Measurements from ENCODE around the gene PSTPIP1. TPM values are rescaled to one million over a fixed set of nuclear protein-coding genes. Genes with fewer than 3 reads are reported as not detected.

PSTPIP1 gene
- total and polyA plus RNA-seq, 9 of the 15 experiments (the other 6 are each of a cell fraction or from before 2014, with no cell fraction given), result not detected

GRCh38 chr15:76988867-76989780, 5.8 kb upstream of the PSTPIP1 start:
- ATAC-seq (no peak; the same call in none of the 3 replicates), DNase-seq (ENCODE audit: extremely low read depth in 1 of 4, low spot score in 3 of 4) (peak in 1 of 4 experiments; percentile 6), FAIRE-seq (peak; percentile 75)
- peak overlapping the region; percentile 79 for H2AFZ ChIP-seq (ENCODE audit: low read depth, low read length)
- H4K20me1 ChIP-seq (replicated peaks; ENCODE audit: control insufficient read depth, insufficient read depth, low read length), result no peaks in the 10 kb centered on the region
- H3K79me2 ChIP-seq (ENCODE audit: control insufficient read depth, insufficient read depth, low read length), result no peaks in the 10 kb centered on the region
- no peak overlapping the region for H3K27ac ChIP-seq (ENCODE audit: extremely low read depth, low read depth, low read length)
- H3K9me1 ChIP-seq (ENCODE audit: control insufficient read depth, insufficient read depth, low read length), result no peaks in the 10 kb centered on the region
- no peak overlapping the region for H3K4me3 ChIP-seq
- H3K4me2 ChIP-seq (ENCODE audit: insufficient read depth, low read length), result peak overlapping the region; percentile 59; the same call in 1 of the 2 replicates
- H3K9me3 ChIP-seq (replicated peaks; ENCODE audit: control insufficient read depth, insufficient read depth, low read depth, low read length), result no peaks in the 10 kb centered on the region
- intact Hi-C loops (cut with micrococcal nuclease), result no loop called here
- CTCF ChIA-PET (ENCODE audit: low intra/inter-chr PET ratio), result no interaction called here
- H3K27me3 ChIP-seq (ENCODE audit: control insufficient read depth in 2 of 2, insufficient read depth in 2 of 2, low read length in 2 of 2), result peaks cover 10 to 36% of the 10 kb centered on the region in 2 experiments
- 26% methylated on average over 12 of the region's 12 CpGs for WGBS (ENCODE audit: insufficient coverage, low coverage, missing lambda C conversion rate)
- H3K9ac ChIP-seq (ENCODE audit: insufficient read depth in 1 of 2, low read depth in 2 of 2, low read length in 2 of 2), result no peak overlapping the region
- no TSS peak for BruUV-seq (replicated peaks)
- in situ Hi-C loops (cut with MboI), result no loop called here
- POLR2A ChIA-PET, result interaction anchor here (1.0 kb wide), 1 partner anchor 60 kb away, joined by 3 read pairs; no protein-coding TSS in a partner anchor
- H3K4me1 ChIP-seq (replicated peaks in 1 of 2; ENCODE audit: control insufficient read depth in 2 of 2, insufficient read depth in 2 of 2, low read length in 2 of 2), result peaks cover 0 to 6% of the 10 kb centered on the region in 2 experiments; a peak in 2 of 5 replicates
- H3K36me3 ChIP-seq (ENCODE audit: control insufficient read depth, insufficient read depth, low read length), result no peaks in the 10 kb centered on the region
- TF ChIP-seq, protein P1, sequence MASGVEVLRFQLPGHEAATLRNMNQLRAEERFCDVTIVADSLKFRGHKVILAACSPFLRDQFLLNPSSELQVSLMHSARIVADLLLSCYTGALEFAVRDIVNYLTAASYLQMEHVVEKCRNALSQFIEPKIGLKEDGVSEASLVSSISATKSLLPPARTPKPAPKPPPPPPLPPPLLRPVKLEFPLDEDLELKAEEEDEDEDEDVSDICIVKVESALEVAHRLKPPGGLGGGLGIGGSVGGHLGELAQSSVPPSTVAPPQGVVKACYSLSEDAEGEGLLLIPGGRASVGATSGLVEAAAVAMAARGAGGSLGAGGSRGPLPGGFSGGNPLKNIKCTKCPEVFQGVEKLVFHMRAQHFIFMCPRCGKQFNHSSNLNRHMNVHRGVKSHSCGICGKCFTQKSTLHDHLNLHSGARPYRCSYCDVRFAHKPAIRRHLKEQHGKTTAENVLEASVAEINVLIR (CRISPR knock-in tag; IDR thresholded peaks at IDR 0.05), result no peak
- TF ChIP-seq TAF1 (IDR thresholded peaks at IDR 0.05; ENCODE audit: control insufficient read depth, extremely low read depth, insufficient read depth, low read length, severe bottlenecking), result no peak
- no peak for TF ChIP-seq RAD21 (CRISPR knock-in tag; conservative IDR thresholded peaks at IDR 0.05 in 1 of 2, IDR thresholded peaks at IDR 0.05 in 1 of 2)
- TF ChIP-seq POLR2A (conservative IDR thresholded peaks at IDR 0.05), result no peak
- no peak for TF ChIP-seq PTRF (tag; IDR thresholded peaks at IDR 0.05)
- no peak for TF ChIP-seq TCF7 (IDR thresholded peaks at IDR 0.05; ENCODE audit: borderline replicate concordance)
- TF ChIP-seq ATF6 (CRISPR knock-in tag; IDR thresholded peaks at IDR 0.05), result no peak
- no peak for TF ChIP-seq POLR3G (IDR thresholded peaks at IDR 0.05; ENCODE audit: extremely low read depth, insufficient read length, insufficient replicate concordance)
- no peak for TF ChIP-seq HEY1 (CRISPR knock-in tag; IDR thresholded peaks at IDR 0.05; ENCODE audit: borderline replicate concordance)
- no peak for TF ChIP-seq ZNF75A (CRISPR knock-in tag; IDR thresholded peaks at IDR 0.05)
- no peak for TF ChIP-seq PCBP2 (IDR thresholded peaks at IDR 0.05; ENCODE audit: low read depth, low read length, poor library complexity, severe bottlenecking)
- no peak for TF ChIP-seq MXI1 (IDR thresholded peaks at IDR 0.05; ENCODE audit: low read depth, low read length)
- TF ChIP-seq SAP30 (IDR thresholded peaks at IDR 0.05; ENCODE audit: borderline replicate concordance, insufficient read depth, low read depth, low read length, poor library complexity, severe bottlenecking), result no peak
- no peak for TF ChIP-seq FOSL1 (tag; conservative IDR thresholded peaks at IDR 0.05)
- no peak for TF ChIP-seq FOXP1 (CRISPR knock-in tag; IDR thresholded peaks at IDR 0.05)
- no peak for TF ChIP-seq PRMT5 (CRISPR knock-in tag; IDR thresholded peaks at IDR 0.05)
- TF ChIP-seq ZNF280B (CRISPR knock-in tag; IDR thresholded peaks at IDR 0.05), result no peak

All from K562 (cell line).